Measurements from ENCODE around the gene MTOR.
"Not testable (repeated sequence)": the region's sequence is repeated elsewhere in the genome, so short reads cannot be mapped to it uniquely, and the experiment has no call there.

MTOR gene

DNA sequence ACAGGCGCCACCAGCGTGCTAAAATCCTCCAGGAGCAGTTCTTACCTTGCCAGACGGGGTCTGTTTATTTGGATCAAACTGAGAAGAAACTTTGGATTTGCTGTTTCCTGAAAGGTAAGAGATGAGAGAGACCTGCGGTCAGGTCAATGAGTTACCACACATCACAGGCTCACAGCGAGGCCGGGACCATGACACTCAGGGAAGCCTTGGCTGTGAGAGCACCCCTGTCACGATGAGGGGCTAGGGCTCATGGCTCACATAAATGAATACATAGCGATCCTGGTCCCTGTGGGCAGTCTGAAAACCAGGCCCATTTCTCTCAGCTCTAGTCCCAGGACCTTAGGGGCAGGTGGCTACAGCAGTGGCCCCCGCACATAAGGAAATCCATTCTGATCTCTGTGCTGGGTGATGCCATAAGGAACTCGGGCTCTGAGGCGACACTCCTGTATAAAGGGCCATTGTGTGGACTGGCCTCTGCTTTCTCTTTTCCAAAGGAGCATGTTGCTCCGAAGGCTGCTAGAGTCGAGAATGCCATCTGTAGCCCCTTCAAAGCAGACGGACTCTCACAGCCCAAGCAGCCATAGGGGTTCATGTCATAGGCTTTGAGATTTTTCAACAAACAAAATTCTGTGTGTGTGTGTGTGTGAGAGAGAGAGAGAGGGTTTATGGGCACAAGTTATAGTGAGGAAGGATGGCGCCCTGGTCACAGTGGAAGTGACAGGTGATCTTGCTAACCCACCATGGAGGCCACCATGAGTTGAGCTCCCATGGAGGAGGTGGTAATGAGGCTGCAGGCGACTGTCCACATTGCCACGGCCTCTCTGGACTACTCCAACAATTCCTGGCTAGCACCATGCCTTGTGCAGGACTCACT is 193.5 kb downstream of the MTOR start:
- H3K9ac ChIP-seq (ENCODE audit: low read depth in 1 of 2, low read length in 2 of 2), result no peak overlapping the region

DNA sequence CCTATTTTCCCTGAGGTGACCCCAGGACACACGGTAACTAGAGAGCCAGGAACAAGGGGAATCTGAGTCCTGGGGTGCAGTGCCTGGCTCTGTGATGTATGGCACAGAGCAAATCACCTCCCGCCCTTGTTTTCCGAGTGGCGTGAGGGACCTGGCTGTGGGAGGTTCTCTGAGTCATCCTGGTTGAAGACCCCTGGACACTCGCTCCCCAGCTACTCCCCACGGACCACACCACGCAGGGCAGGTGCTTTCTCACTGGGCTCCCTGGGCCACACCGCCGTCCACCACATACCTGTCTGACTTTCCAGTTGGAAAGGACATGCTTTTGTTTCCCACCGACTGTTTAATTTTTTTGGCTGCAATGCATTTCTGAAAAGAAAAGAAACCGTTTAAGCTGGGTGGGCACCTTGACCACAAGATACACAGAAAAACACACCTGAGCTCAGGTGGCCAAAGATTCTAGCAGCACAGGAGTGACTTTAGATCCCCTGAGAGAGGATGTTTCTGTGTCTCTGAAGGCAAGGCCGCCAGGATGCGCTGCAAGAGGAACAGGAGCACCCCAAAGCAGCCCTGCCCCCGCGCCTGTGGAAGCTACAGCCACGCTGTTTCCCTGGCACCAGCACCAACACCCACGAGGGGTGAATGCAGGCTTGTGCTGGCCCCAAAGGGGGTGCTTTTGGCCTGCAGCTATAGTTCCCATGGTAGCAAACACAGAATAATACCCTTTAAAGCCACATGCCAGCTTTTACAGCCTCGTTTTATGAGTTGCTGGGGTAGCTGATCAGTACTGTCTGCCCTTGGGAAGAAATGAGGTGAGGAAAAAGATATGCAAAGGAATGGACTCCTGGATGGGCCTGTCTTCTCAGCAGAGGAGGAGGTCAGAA is 194.4 kb downstream of the MTOR start:
- Histone ChIP-seq H3K9me3 (ENCODE audit: control insufficient read depth in 2 of 2, low read length in 2 of 2) (no peaks in the 10 kb centered on the region), H3K27me3 (ENCODE audit: control insufficient read depth in 2 of 2, insufficient read depth in 2 of 2, low read length in 2 of 2) (no peaks in the 10 kb centered on the region), H3K9ac (ENCODE audit: low read depth in 1 of 2, low read length in 2 of 2) (no peak overlapping the region), H3K4me1 (ENCODE audit: control insufficient read depth in 2 of 2, insufficient read depth in 2 of 2, low read length in 2 of 2) (no peaks in the 10 kb centered on the region), H3K36me3 (ENCODE audit: control insufficient read depth in 2 of 2, insufficient read depth in 2 of 2, low read length in 2 of 2) (peaks cover 60 to 73% of the 10 kb centered on the region in 2 donors), H3K4me3 (ENCODE audit: low read length in 2 of 2) (no peak overlapping the region), H3K27ac (ENCODE audit: low read depth in 2 of 2, low read length in 2 of 2) (no peak overlapping the region)

More for the DNA sequence above, 193.5 kb downstream of the MTOR start:
- no peaks in the 10 kb centered on the region for H3K9me3 ChIP-seq (ENCODE audit: control insufficient read depth in 2 of 2, low read length in 2 of 2)
- peaks cover 61 to 76% of the 10 kb centered on the region in 2 donors for H3K36me3 ChIP-seq (ENCODE audit: control insufficient read depth in 2 of 2, insufficient read depth in 2 of 2, low read length in 2 of 2)
- no peak overlapping the region for H3K27ac ChIP-seq (ENCODE audit: low read depth in 2 of 2, low read length in 2 of 2)
- H3K27me3 ChIP-seq (ENCODE audit: control insufficient read depth in 2 of 2, insufficient read depth in 2 of 2, low read length in 2 of 2), result no peaks in the 10 kb centered on the region
- H3K4me3 ChIP-seq (ENCODE audit: low read length in 2 of 2), result no peak overlapping the region
- no peaks in the 10 kb centered on the region for H3K4me1 ChIP-seq (ENCODE audit: control insufficient read depth in 2 of 2, insufficient read depth in 2 of 2, low read length in 2 of 2)

DNA sequence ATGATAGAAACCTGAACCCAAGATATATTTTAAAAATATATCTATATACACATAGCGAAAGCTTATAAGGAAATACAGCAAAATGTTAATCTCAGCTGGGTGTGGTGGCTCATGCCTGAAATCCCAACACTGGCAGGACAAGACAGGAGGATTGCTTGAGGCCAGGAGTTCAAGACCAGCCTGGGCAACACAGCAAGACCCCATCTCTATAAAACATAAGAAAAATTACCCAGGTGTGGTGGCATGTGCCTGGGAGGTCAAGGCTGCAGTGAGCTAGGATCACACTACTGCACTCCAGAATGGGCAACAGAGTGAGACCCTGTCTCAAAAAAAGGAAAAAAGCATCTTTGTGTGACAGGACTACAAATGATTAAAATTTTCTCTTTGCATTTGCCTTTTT is 196.6 kb downstream of the MTOR start:
- H3K36me3 ChIP-seq (ENCODE audit: control insufficient read depth in 2 of 2, insufficient read depth in 2 of 2, low read length in 2 of 2), result peaks cover 41 to 53% of the 10 kb centered on the region in 2 donors
- no peaks in the 10 kb centered on the region for H3K27me3 ChIP-seq (ENCODE audit: control insufficient read depth in 2 of 2, insufficient read depth in 2 of 2, low read length in 2 of 2)

DNA sequence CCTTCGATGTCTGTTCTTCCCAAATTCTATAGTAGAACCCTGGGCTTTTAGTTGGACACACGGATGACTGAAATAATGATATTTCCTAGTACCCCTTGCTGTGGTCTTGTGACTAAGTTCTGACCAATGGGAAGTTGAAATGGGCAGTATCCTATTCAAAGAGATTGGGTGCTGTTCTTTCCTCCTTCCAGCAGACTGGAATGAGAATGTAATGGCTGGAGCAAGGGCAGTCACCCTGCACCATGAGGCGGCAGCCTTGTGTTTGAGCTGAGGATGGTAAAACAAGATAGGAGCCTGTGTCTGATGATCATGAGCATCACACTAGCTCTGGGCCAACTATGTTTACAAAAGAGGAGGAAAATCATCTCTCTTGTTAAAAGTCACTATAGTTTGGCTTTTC is 197.4 kb downstream of the MTOR start:
- Histone ChIP-seq H3K4me3 (ENCODE audit: low read length in 2 of 2) (no peak overlapping the region), H3K36me3 (ENCODE audit: control insufficient read depth in 2 of 2, insufficient read depth in 2 of 2, low read length in 2 of 2) (peaks cover 40 to 48% of the 10 kb centered on the region in 2 donors), H3K4me1 (ENCODE audit: control insufficient read depth in 2 of 2, insufficient read depth in 2 of 2, low read length in 2 of 2) (peaks cover 0 to 5% of the 10 kb centered on the region in 2 donors), H3K27ac (ENCODE audit: low read depth in 2 of 2, low read length in 2 of 2) (no peak overlapping the region), H3K9ac (ENCODE audit: low read depth in 1 of 2, low read length in 2 of 2) (no peak overlapping the region), H3K27me3 (ENCODE audit: control insufficient read depth in 2 of 2, insufficient read depth in 2 of 2, low read length in 2 of 2) (no peaks in the 10 kb centered on the region), H3K9me3 (ENCODE audit: control insufficient read depth in 2 of 2, low read length in 2 of 2) (no peaks in the 10 kb centered on the region)

More for the DNA sequence above, 196.6 kb downstream of the MTOR start:
- Histone ChIP-seq H3K9me3 (ENCODE audit: control insufficient read depth in 2 of 2, low read length in 2 of 2) (no peaks in the 10 kb centered on the region), H3K4me1 (ENCODE audit: control insufficient read depth in 2 of 2, insufficient read depth in 2 of 2, low read length in 2 of 2) (peaks cover 0 to 2% of the 10 kb centered on the region in 2 donors), H3K27ac (ENCODE audit: low read depth in 2 of 2, low read length in 2 of 2) (no peak overlapping the region), H3K9ac (ENCODE audit: low read depth in 1 of 2, low read length in 2 of 2) (no peak overlapping the region), H3K4me3 (ENCODE audit: low read length in 2 of 2) (no peak overlapping the region)

DNA sequence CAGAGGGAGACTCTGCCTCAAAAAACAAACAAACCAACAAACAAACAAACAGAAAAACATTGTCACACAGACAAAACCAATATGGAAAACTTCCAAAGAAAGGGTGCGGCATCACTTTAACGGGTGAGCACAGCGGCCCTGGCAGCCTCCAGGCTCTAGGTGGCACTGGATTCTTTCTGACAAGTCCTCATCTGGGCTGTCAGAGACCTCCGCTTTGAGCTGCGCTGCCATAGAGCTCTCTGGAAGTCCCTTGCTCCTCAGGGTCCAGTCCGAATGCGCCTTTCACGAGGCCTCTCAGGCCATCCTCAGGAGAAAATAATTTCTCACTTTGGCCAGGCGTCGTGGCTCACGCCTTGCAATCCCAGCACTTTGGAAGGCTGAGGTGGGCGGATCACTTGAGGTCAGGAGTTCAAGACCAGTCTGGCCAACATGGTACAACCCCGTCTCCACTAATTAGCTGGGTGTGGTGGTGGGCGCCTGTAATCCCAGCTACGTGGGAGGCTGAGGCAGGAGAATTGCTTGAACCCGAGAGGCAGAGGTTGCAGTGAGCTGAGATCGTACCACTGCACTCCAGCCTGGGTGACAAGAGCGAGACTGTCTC is 198.3 kb downstream of the MTOR start:
- not testable (repeated sequence) for H3K9me3 ChIP-seq (ENCODE audit: control insufficient read depth in 2 of 2, low read length in 2 of 2); H3K4me1 ChIP-seq (ENCODE audit: control insufficient read depth in 2 of 2, insufficient read depth in 2 of 2, low read length in 2 of 2); H3K27ac ChIP-seq (ENCODE audit: low read depth in 2 of 2, low read length in 2 of 2); H3K9ac ChIP-seq (ENCODE audit: low read depth in 1 of 2, low read length in 2 of 2); H3K4me3 ChIP-seq (ENCODE audit: low read length in 2 of 2); H3K27me3 ChIP-seq (ENCODE audit: control insufficient read depth in 2 of 2, insufficient read depth in 2 of 2, low read length in 2 of 2)
- H3K36me3 ChIP-seq (ENCODE audit: control insufficient read depth in 2 of 2, insufficient read depth in 2 of 2, low read length in 2 of 2), result peaks cover 33 to 39% of the 10 kb centered on the region in 2 donors

DNA sequence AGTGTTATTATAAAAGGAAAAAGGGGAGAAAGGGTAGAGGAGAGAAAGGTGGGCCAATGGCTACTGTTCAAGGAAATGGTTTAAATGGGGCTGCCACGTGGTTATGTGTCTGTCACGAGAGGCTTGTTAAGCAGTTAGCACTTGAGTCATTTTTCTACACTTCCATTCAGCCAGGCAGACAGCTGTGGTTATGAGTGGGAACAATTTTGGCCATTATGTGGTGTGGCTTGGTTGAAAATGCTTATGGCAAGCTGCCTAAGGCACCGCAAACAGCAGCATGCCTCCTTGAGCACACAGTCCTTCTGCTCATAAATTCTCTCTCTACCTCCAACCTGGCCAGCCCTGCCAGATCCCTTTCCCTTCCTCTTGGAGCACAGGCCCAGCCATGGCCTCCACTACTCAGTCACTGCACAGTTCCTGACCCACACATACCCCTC is 199.4 kb downstream of the MTOR start:
- no peak overlapping the region for H3K9ac ChIP-seq (ENCODE audit: low read depth in 1 of 2, low read length in 2 of 2)
- H3K27ac ChIP-seq (ENCODE audit: low read depth in 2 of 2, low read length in 2 of 2), result no peak overlapping the region
- H3K36me3 ChIP-seq (ENCODE audit: control insufficient read depth in 2 of 2, insufficient read depth in 2 of 2, low read length in 2 of 2), result peaks cover 22 to 29% of the 10 kb centered on the region in 2 donors
- no peak overlapping the region for H3K4me3 ChIP-seq (ENCODE audit: low read length in 2 of 2)
- H3K27me3 ChIP-seq (ENCODE audit: control insufficient read depth in 2 of 2, insufficient read depth in 2 of 2, low read length in 2 of 2), result no peaks in the 10 kb centered on the region
- H3K4me1 ChIP-seq (ENCODE audit: control insufficient read depth in 2 of 2, insufficient read depth in 2 of 2, low read length in 2 of 2), result peaks cover 8 to 14% of the 10 kb centered on the region in 2 donors
- no peaks in the 10 kb centered on the region for H3K9me3 ChIP-seq (ENCODE audit: control insufficient read depth in 2 of 2, low read length in 2 of 2)

DNA sequence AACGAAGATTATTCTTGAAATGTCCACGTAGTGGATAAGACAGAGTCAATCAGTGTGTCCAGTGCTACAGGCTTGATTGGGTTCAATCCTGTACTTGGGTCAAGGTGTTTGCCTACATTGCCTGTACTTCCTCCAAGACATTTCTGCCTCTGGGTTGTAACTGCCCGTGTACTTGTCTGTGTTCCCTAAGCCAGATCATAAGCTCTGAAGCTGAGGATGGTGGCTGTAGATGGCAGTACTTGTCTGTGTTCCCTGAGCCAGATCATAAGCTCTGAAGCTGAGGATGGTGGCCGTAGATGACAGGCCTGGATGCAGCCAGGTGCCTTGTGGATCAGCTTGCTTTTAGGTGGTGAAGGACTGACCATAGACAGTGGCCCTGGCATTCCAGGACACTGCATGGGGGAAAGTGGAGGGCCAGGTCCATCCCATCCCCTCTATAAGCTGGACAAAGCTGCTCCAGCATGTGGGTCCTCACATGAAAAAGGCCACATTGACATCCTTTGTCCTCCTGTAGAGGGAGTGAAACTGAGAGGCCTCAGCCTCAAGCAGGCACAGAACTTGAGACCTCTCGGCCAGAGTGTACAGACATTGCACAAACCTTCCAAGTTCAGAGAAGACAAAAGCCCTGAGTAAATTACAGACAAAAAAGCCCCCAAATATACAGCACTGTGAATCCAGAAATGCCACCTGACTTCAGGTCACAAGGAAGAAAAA is 200.5 kb downstream of the MTOR start:
- Histone ChIP-seq H3K9me3 (ENCODE audit: control insufficient read depth in 2 of 2, low read length in 2 of 2) (no peaks in the 10 kb centered on the region), H3K9ac (ENCODE audit: low read depth in 1 of 2, low read length in 2 of 2) (no peak overlapping the region), H3K36me3 (ENCODE audit: control insufficient read depth in 2 of 2, insufficient read depth in 2 of 2, low read length in 2 of 2) (peaks cover 19 to 21% of the 10 kb centered on the region in 2 donors), H3K4me1 (ENCODE audit: control insufficient read depth in 2 of 2, insufficient read depth in 2 of 2, low read length in 2 of 2) (peaks cover 8 to 14% of the 10 kb centered on the region in 2 donors), H3K4me3 (ENCODE audit: low read length in 2 of 2) (no peak overlapping the region), H3K27ac (ENCODE audit: low read depth in 2 of 2, low read length in 2 of 2) (no peak overlapping the region), H3K27me3 (ENCODE audit: control insufficient read depth in 2 of 2, insufficient read depth in 2 of 2, low read length in 2 of 2) (no peaks in the 10 kb centered on the region)

- Histone ChIP-seq H3K9me3 (ENCODE audit: control insufficient read depth in 2 of 2, low read length in 2 of 2) (no peaks in the 10 kb centered on the region), H3K9ac (ENCODE audit: low read depth in 1 of 2, low read length in 2 of 2) (peak within 1 kb of the TSS; percentile 69 to 80), H3K4me1 (ENCODE audit: control insufficient read depth in 2 of 2, insufficient read depth in 2 of 2, low read length in 2 of 2) (peaks cover 8 to 14% of the 10 kb centered on the region in 2 donors), H3K27ac (ENCODE audit: low read depth in 2 of 2, low read length in 2 of 2) (peak within 1 kb of the TSS; percentile 42 to 68), H3K27me3 (ENCODE audit: control insufficient read depth in 2 of 2, insufficient read depth in 2 of 2, low read length in 2 of 2) (no peaks in the 10 kb centered on the region), H3K36me3 (ENCODE audit: control insufficient read depth in 2 of 2, insufficient read depth in 2 of 2, low read length in 2 of 2) (peaks cover 7 to 13% of the 10 kb centered on the region in 2 donors), H3K4me3 (ENCODE audit: low read length in 2 of 2) (peak within 1 kb of the TSS; percentile 72 to 86)
These were observed 202.2 kb downstream of the MTOR start, which contains the start of gene SRM for GRCh38 chr1:11059968-11060830. SRM (minus strand) TSS chr1:11060018; CDS start chr1:11059943, 75 bp downstream.
